Kidney epithelial cell (primary cell): ENCODE results near the gene HS3ST3B1. TPM values are rescaled to one million over a fixed set of nuclear protein-coding genes. Genes with fewer than 3 reads are reported as not detected.

Experiments
- DNase-seq: peaks from one replicate; pipeline ENCODE4 v3.0.0-alpha.2; 2010; ENCODE audit warnings: low read depth
- H3K27me3 ChIP-seq: 2 replicates; pipeline ENCODE4 v1.6.0; 2011; ENCODE audit warnings: low read length; ENCODE audit not compliant: control insufficient read depth, insufficient read depth
- H3K36me3 ChIP-seq: 2 replicates; pipeline ENCODE4 v1.5.1; 2011; ENCODE audit warnings: low read length; ENCODE audit not compliant: control insufficient read depth, insufficient read depth
- H3K4me3 ChIP-seq: 2 replicates; pipeline ENCODE4 v1.5.1; 2011; ENCODE audit warnings: low read depth, mild to moderate bottlenecking, control low read depth, low read length
- total RNA-seq: library from RNA; depleted of rRNA; stranded (reverse); fragments of >200 nt; gene quantifications from 2 replicates; pipeline ENCODE4 v1.2.3, GENCODE V29; 2015
- TF ChIP-seq, protein P1 (sequence below): IDR thresholded peaks from 2 replicates; pipeline ENCODE4 v1.5.1; 2011; ENCODE audit warnings: mild to moderate bottlenecking, moderate library complexity, low read length, control low read depth, inconsistent platforms; ENCODE audit not compliant: insufficient read depth, poor library complexity, severe bottlenecking

The HS3ST3B1 gene
- total RNA-seq, 1 donor from 2014 or later: 25.1 TPM

DNA sequence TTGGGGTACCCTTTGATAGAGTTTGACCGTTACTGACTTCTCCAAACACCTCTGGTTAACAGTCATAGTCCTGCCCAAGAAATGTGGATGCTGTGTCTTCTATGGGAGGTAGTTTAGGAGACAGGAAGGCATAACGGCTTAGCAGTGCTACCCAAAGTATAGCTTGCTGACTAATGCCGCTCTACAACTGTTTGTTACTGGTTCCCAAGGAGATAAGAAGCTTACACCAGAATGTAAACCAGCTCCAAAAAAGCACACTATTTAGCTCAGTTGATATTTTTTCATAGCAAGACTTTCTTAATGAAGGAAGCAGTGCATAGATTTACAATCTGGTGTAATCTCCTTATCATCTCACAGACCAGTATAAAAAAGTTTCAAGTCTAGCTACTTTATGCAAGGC is 95.7 kb downstream of the HS3ST3B1 start:
- Histone ChIP-seq H3K36me3 (no peaks in the 10 kb centered on the region), H3K27me3 (no peaks in the 10 kb centered on the region), H3K4me3 (no peak overlapping the region)
- DNase-seq: no peak
- TF ChIP-seq, protein P1, sequence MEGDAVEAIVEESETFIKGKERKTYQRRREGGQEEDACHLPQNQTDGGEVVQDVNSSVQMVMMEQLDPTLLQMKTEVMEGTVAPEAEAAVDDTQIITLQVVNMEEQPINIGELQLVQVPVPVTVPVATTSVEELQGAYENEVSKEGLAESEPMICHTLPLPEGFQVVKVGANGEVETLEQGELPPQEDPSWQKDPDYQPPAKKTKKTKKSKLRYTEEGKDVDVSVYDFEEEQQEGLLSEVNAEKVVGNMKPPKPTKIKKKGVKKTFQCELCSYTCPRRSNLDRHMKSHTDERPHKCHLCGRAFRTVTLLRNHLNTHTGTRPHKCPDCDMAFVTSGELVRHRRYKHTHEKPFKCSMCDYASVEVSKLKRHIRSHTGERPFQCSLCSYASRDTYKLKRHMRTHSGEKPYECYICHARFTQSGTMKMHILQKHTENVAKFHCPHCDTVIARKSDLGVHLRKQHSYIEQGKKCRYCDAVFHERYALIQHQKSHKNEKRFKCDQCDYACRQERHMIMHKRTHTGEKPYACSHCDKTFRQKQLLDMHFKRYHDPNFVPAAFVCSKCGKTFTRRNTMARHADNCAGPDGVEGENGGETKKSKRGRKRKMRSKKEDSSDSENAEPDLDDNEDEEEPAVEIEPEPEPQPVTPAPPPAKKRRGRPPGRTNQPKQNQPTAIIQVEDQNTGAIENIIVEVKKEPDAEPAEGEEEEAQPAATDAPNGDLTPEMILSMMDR: no peak

DNA sequence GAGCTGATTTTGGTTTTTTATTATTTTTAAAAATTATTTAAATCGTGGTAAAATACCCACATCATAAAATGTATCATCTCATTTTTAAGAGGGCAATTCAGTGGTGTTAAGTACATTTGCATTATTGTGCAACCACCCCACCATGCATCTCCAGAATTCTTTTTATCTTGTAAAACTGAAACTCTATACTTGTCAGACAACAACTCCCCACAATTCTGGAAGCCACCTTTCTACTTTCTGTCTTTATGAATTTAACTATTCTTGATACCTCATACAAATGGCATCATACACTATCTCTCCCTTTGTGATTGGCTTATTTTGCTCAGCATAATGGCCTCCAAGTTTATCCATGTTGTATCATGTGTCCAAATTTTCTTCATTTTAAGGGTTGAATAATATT is 97.9 kb downstream of the HS3ST3B1 start:
- H3K36me3 ChIP-seq: no peaks in the 10 kb centered on the region
- no peak for DNase-seq
- TF ChIP-seq, protein P1: no peak
- no peaks in the 10 kb centered on the region for H3K27me3 ChIP-seq
- H3K4me3 ChIP-seq: no peak overlapping the region

Other genes starting within 250 kb of the HS3ST3B1 start
- gene COX10, start 231.6 kb upstream of the HS3ST3B1 start, total RNA-seq: 22.6 and 31.1 TPM in 2 replicates
- gene CDRT15, start 64.2 kb upstream of the HS3ST3B1 start, total RNA-seq: not detected in 2 replicates